HG02642 (cell line): ENCODE data around the gene HOXD10.

Experiments
- ATAC-seq: cut with Tn5 transposase; IDR thresholded peaks from one replicate; pipeline ENCODE4 v1.9.1; 2021; ENCODE audit warnings: mild to moderate bottlenecking; ENCODE audit not compliant: unreplicated experiment, poor library complexity

Gene HOXD10

DNA sequence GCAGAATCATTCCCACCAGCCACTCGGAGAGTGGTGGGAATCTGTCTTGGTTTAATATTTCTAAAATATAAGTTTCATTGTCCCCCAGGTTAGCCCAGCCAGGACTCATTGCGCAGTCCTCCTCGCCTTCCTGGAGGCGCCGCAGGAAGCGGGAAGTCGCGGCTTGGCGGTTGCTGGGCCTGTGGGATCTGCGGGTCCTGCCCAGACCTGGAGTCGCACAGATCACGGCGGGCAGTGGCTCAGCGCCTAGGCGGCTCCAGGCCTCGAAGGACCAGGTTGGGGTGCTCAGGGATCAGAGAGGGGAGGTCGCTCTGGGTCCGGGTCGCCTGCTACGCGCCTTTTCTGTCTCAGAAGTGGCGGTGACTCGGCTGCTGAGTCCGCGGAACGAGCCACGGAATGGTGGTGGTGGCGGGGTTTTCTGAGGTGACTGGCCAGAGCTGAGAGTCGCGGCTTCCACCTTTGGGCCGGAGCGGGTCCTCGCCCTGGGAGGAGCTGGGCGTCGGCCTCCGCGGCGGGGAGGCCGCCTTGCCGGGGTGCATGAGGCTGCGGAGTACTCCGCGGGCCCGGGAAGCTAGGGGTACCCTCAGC is 43.2 kb downstream of the HOXD10 start:
- no peak for ATAC-seq

DNA sequence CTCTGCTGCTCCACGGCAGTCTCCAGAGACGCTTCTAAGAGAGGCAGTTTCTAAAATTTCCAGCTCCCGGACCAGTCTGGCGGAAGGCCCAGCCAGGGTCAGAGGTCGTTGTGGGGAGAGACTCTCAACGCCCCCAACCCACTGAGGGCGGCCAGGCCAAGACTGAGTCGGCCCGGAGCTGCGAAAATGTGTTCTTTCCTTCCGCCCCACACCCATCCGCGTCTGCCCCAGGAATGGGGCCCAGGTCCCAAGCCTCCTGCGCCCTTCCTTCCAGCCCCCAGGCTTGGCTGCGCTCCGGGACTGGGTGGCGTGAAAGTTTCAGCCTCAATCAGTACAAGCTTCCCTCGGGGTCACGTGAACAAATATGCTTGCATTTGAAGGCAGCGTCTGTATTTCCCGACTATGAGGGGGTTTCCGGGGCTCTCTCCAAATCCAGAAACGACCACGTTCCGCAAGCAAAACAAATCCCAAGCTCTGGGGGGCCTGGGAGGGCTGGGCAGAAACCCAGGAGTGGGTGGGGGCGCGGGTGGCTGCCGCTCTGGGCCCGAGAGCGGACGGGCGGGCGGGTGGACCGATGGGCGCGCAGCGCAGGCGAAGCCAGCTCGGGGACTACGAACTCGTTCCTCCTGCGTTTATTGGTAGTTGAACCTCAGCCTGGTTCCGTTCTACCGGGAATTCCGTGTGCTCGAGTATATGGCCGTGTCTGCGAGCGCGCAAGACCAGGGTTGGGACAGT is 43.8 kb downstream of the HOXD10 start:
- ATAC-seq, result no peak

DNA sequence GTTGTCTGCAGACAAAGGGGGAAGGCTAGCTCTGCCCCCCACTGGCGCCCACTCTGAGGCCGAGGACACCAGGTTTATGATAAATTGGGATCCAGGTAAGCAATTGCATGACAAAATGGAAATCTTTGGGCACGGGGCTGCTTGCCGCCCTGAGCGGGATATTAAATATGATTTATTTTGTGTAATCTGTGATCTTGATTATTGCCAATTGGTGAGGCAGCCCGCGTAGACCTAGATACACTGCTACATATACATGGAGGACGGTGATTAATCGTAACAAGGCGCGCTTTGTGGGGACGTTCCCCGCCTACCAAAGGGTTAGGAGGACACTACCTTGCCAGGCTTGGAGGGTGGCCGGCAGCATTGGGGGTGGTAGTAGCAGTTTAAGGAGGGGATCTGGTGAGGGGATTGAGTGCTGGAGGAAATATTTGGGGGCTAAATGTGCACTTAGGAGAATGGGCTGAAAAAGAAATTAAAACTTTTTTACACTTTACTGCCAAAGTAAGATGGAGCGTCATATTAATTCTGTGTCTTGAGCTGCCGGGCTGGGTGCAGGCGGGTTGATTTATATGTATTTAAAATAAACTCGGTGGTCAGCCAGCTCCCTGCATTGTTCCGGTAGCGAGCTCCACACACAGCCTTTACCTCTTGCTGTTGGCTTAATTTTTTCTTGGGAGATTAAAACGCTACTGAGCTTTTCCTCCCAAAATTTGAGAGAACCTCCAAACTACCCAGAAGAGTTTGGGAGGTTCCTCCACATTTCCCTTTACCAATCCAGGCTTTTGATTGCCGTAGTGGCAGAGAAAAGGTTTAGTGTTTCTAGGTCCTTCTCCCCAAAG is 44.6 kb downstream of the HOXD10 start:
- ATAC-seq, result no peak

DNA sequence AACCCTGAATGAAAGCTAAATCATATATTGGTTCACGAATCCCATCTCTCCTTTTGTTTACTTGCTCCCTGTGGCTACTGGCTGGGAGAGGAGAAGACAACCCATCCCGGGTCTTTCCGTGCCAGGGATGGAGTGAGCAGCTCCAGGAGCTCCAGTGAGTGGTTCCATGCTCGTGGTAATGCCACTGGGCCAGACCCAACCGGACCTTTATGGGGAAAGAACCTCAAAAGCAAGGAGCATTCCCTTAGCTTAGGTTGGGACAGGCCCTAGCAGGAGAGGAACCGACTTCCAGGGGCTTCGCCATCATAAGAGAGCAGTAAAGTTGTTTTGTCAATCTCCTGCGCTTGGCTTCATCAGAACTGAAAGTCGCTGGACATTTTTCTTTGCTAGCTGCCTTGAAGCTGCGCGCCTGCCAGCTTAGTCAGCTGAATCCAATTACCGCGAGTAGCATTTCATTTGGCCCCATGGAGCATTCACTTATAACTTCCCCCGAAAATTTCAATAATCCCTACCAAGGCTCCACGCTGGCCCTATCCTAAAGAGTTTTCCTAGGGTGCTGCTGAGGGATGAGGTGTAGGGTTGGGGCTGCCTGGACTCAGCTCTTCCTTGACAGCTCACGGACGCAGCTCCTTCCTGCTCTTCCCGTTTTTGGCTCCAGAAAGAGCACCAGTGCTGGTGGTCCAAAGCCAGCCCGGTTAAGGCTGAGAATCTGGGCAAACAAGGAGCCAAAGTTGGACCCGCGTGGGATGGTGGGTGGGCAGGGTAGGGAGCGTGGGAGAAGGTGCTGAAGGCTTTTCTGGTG is 45.4 kb downstream of the HOXD10 start:
- ATAC-seq, result no peak

DNA sequence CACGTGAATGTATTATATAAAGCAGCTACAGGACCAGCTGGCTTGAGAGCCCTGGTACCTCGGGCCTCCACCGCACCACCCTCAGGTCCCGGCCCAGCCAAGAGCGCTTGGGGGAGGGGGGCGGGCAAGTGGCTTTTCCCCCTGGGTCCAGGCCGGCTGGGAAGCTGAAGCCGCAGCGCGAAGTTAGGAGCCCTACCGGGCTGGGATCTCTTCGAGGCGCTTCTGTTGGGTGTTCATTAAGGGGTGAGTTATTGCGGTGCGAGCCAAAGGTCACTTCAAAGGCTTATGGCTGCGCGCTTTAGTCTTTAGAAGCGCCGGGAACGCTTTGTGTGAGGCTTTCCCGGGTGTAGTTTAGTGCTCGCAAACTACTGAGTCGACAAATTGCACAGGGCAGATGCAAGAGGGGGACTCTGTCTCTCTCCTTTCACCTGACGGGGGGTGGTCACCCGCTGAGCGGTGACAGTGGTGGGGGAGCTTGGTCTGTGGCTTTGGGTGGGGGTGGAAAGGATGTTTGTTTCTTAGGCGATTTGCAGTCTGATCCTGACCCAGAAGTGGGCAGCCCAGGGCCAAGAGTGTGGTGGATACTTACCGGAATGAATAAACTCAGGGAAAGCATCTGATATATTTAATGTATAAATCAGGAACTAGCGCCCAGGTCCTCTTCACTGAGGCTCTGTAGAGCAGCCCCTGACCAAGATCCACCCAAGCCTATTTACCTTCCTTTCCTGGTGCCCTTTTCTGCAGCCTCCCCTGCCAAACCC is 46.5 kb downstream of the HOXD10 start:
- ATAC-seq, result no peak

DNA sequence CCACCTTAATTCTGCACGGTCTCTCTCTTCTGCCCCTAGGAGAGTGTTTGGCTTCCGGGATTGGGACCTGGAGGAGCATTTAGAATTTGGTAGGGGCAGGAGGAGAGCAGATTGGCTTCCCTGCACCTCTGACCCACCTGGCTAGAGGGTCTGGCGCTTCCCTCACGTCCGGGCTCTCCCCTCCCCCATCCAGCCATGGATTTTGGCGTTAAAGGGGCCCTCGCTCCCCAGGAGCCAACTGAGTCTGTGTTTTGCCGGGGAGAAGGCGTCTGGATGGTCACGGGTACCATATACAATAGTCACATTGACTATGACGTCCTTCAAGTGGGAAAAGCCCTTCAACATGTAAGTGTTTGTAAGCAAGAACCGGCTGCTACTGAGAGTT is 47.1 kb downstream of the HOXD10 start:
- ATAC-seq, result no peak

DNA sequence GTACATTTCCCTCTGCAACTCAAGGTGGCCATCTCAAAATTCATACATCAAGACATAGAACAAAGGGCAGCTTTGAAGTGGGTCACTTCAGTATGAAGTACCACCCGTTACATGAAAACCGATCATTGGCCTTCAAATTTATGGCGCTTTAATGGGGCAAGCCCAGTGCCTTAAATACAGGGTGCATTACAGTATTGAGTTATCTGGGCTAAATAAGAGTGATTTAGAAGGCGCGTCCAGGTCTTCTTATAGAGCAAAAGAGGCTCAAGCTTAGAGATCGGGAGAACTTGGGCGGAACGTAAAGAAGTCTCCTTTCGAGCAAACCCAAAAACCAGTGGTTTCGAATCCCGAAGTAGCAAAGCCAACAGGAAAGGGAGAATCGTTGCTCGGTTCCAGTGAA is 47.6 kb downstream of the HOXD10 start:
- ATAC-seq, result no peak

DNA sequence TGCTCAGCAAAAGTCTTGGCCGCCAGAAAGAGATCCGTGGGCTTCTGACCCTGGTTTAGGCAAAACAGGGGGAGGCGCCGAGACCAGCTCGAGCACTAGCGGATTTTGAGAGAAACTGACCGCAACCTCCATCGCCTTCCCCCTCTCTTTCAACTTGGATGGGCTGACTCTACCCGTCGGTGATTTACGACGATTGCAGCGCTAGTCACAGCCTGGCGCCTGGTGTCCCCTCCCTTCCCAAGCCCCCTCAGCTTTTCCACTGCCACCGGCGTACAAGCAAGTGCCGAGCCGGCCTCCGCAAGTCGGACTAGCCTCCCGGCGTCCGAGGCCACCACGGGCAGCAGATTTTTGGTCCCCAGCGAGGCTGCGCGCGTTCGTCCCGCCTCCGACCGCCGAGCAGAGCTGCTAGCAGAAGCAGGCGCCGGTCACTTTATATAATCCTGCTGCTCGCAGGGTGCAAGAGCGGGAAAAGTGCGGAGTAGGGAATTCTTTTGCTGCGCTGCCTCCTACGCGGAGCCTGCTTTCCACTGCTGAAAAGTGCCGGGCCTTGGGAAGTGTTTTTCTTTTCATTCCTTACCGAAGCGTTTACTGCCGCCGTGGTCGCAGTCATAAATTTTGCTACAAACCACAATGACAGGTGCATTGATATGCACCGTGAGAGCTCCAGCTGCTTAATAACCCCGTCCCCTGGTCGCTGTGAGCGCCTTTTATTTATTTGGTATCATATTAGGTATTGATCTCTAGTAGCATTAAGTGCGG is 48.2 kb downstream of the HOXD10 start:
- no peak for ATAC-seq

DNA sequence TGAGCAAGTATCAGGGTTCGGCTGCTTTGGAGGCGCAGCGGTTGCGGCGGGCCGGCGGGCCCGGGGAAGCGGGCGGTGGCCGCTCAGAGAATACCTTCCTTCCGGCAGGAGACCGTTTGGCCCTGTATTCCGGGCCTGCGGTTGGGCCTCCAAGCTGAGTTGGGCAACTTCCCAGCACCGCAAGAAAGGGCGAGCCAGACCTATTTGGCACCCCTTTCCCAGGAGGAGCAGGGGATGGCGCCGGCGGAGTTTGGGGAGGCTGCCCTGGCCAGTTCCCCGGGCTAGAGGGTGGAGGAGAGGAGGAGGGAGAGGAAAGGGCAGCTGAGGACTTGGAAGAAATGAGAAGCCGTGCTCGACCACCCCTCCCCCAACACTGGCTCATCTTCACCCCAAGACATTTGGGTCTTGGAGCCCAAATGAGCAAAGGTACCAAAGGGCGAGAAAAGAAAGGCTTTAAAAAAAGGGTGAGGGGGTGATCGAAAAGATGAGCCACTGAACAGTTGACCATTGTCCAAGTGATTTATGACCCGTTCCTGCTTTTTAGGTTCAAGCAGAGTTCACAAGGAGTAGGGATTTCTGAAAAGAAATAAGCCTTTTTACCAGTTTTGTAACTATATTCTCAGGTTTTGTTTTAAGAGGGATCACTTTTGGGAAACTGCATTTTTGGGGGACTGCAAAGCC is 48.9 kb downstream of the HOXD10 start:
- ATAC-seq, result no peak

DNA sequence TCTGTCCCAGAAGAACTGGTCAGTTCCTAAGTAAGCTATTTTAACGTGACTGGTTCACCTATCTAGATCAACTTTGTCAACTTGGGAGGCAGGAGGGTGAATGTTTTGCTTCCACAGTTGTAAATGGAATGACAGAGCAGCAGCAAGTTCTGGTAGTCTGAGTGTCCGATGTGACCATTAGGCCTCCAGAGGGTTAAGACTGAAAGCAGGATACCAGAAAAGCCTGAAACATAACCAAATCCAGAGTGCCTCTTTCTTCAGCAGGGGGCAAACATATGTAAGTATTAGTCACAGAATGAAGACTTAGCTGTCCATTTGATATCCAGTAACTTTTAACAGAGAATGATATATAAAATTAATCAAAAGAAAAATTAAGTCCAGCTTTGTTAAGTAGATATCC is 49.7 kb downstream of the HOXD10 start:
- no peak for ATAC-seq

DNA sequence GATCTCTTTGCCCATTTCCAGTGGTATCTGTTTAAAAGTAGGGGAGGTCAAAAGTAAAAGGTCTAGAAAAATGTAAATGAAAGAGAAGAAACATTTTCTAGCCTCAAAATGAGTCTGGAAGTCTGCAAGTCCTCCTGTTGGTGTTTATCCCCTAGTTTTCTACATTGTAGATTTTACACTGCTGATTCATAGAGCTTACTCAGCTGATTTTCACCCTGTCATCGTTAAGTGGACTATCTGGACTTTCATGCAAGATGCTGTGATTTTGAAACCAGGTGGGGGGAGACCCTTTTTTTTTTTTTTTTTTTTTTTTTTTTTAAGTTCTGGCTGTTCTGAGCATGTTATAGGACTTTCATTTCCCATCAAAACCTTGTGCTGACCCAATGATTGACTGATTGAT is 50.8 kb downstream of the HOXD10 start:
- ATAC-seq, result no peak

DNA sequence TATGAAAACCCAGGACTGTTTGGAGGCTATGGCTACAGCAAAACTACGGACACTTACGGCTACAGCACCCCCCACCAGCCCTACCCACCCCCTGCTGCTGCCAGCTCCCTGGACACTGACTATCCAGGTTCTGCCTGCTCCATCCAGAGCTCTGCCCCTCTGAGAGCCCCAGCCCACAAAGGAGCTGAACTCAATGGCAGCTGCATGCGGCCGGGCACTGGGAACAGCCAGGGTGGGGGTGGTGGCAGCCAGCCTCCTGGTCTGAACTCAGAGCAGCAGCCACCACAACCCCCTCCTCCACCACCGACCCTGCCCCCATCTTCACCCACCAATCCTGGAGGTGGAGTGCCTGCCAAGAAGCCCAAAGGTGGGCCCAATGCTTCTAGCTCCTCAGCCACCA is 52.6 kb downstream of the HOXD10 start:
- ATAC-seq, result no peak
